Endothelial cell of umbilical vein (primary cell): ENCODE measurements around the gene DPY19L3. TPM values are rescaled to one million over a fixed set of nuclear protein-coding genes. Genes with fewer than 3 reads are reported as not detected.

Experiments used
- BruUV-seq: library from RNA; stranded (reverse); fragments of 400-500 nt; replicated peaks from 2 replicates; lab custom pipeline; 2021; lab: Mats Ljungman, UMichigan
- CTCF ChIA-PET: fragments of 300-600, 350-600 bp; sonication (Branson Sonifier 250); formaldehyde crosslinking; loops from one replicate; lab custom pipeline; 2021; ENCODE audit warnings: antibody characterized with exemption, inconsistent platforms; lab: Charles Lee
- POLR2A ChIA-PET: fragments of 300-600, 350-600 bp; sonication (Branson Sonifier 250); formaldehyde crosslinking; loops from one replicate; lab custom pipeline; 2021; ENCODE audit warnings: antibody characterized with exemption, inconsistent platforms; lab: Charles Lee
- DNase-seq: peaks from one replicate; pipeline ENCODE4 v3.0.0-alpha.2; 2011; ENCODE audit warnings: low read depth, low spot score
- FAIRE-seq: peaks from 2 replicates; lab custom pipeline; 2011; peaks lifted over from hg19 to GRCh38; lab: Jason Lieb, UNC
- H2AFZ ChIP-seq: 2 replicates; pipeline ENCODE4 v1.6.0; 2012; ENCODE audit warnings: low read depth, low read length, control low read depth, inconsistent platforms
- H3K27ac ChIP-seq: 2 replicates; pipeline ENCODE4 v1.5.1; 2011; ENCODE audit warnings: low read depth, mild to moderate bottlenecking, control low read depth, low read length, moderate library complexity; ENCODE audit not compliant: insufficient read depth
- H3K27me3 ChIP-seq, 2 experiments: 2 replicates each; pipeline versions ENCODE4 v1.6.0 to v1.6.1; 2011; ENCODE audit warnings: low read length in 2 of 2, mixed read lengths in 1 of 2; ENCODE audit not compliant: control insufficient read depth in 2 of 2, insufficient read depth in 2 of 2
- H3K36me3 ChIP-seq, 2 experiments: 2 replicates in 1 of 2; 3 replicates in 1 of 2; pipeline ENCODE4 v1.5.1; 2011; ENCODE audit warnings: low read length in 2 of 2, mild to moderate bottlenecking in 1 of 2, moderate library complexity in 1 of 2; ENCODE audit not compliant: control insufficient read depth in 2 of 2, insufficient read depth in 2 of 2; ENCODE audit errors: extremely low read depth in 1 of 2
- H3K4me1 ChIP-seq: 3 replicates; pipeline ENCODE4 v1.5.1; 2011; ENCODE audit warnings: mild to moderate bottlenecking, low read length; ENCODE audit not compliant: control insufficient read depth, insufficient read depth; ENCODE audit errors: extremely low read depth
- H3K4me2 ChIP-seq: 2 replicates; pipeline ENCODE4 v1.6.1; 2011; ENCODE audit warnings: low read length, control low read depth, mixed read lengths; ENCODE audit not compliant: insufficient read depth
- H3K4me3 ChIP-seq, 3 experiments: fragments of 200-600 bp in 1 of 3; sonication (generic), shearing (Covaris generic) in 1 of 3; replicated peaks in 1 of 3; 2 replicates each; pipeline ENCODE4 v1.5.1; 2011 to 2016; ENCODE audit warnings: control low read depth in 3 of 3, low read length in 3 of 3, mild to moderate bottlenecking in 2 of 3, inconsistent platforms in 1 of 3, low read depth in 1 of 3, moderate library complexity in 1 of 3; ENCODE audit not compliant: insufficient read depth in 1 of 3
- H3K79me2 ChIP-seq: 2 replicates; pipeline ENCODE4 v1.6.0; 2012; ENCODE audit warnings: low read length, inconsistent platforms; ENCODE audit not compliant: control insufficient read depth, insufficient read depth
- H3K9ac ChIP-seq: replicated peaks from 2 replicates; pipeline ENCODE3; 2011; ENCODE audit warnings: low read length, control low read depth; ENCODE audit not compliant: insufficient read depth; ENCODE audit errors: extremely low read depth
- H3K9me1 ChIP-seq: replicated peaks from 3 replicates; pipeline ENCODE4 v1.6.0; 2011; ENCODE audit warnings: mild to moderate bottlenecking, low read length; ENCODE audit not compliant: control insufficient read depth, insufficient read depth; ENCODE audit errors: extremely low read depth
- H3K9me3 ChIP-seq: replicated peaks from 2 replicates; pipeline ENCODE4 v1.5.1; 2012; ENCODE audit warnings: low read length, inconsistent platforms; ENCODE audit not compliant: control insufficient read depth, insufficient read depth
- H4K20me1 ChIP-seq: replicated peaks from 2 replicates; pipeline ENCODE3; 2011; ENCODE audit warnings: mild to moderate bottlenecking, low read length; ENCODE audit not compliant: control insufficient read depth, insufficient read depth; ENCODE audit errors: extremely low read depth
- CTCF ChIP-seq, 2 donors: IDR thresholded peaks; 1 replicate in 1 of 2; 2 replicates in 1 of 2; pipeline ENCODE4 v1.5.1; 2011; ENCODE audit warnings: low read length in 2 of 2, mild to moderate bottlenecking in 2 of 2, moderate library complexity in 2 of 2, control low read depth in 1 of 2, inconsistent platforms in 1 of 2, low read depth in 1 of 2; ENCODE audit not compliant: insufficient read depth in 1 of 2; ENCODE audit errors: extremely low read depth in 1 of 2
- EZH2 ChIP-seq: IDR thresholded peaks from 2 replicates; pipeline ENCODE4 v1.6.1; 2012; ENCODE audit warnings: borderline replicate concordance, low read depth, mild to moderate bottlenecking, moderate library complexity, low read length, inconsistent platforms; ENCODE audit not compliant: severe bottlenecking
- FOS ChIP-seq: IDR thresholded peaks from 2 replicates; pipeline ENCODE4 v1.6.1; 2011; ENCODE audit warnings: mild to moderate bottlenecking, low read length, moderate library complexity, borderline replicate concordance; ENCODE audit not compliant: insufficient read depth
- GATA2 ChIP-seq: IDR thresholded peaks from 2 replicates; pipeline ENCODE4 v1.7.0; 2011; ENCODE audit warnings: low read depth, mild to moderate bottlenecking, moderate library complexity, mixed read lengths, low read length; ENCODE audit not compliant: insufficient read length, insufficient read depth
- JUN ChIP-seq: IDR thresholded peaks from 2 replicates; pipeline ENCODE4 v1.6.1; 2011; ENCODE audit warnings: borderline replicate concordance, low read depth; ENCODE audit not compliant: insufficient read length, insufficient read depth
- MAX ChIP-seq: IDR thresholded peaks from 2 replicates; pipeline ENCODE4 v1.6.1; 2011; ENCODE audit not compliant: insufficient read depth, insufficient read length
- MYC ChIP-seq: IDR thresholded peaks from one replicate; pipeline ENCODE4 v1.6.1; 2011; ENCODE audit warnings: mild to moderate bottlenecking, low read depth, low read length
- POLR2A ChIP-seq: IDR thresholded peaks from 2 replicates; pipeline ENCODE4 v1.6.1; 2012; ENCODE audit warnings: low read depth, mild to moderate bottlenecking, control low read depth, low read length
- POLR2AphosphoS5 ChIP-seq: IDR thresholded peaks from 2 replicates; pipeline ENCODE4 v1.6.1; 2012; ENCODE audit warnings: low read depth, mild to moderate bottlenecking, control low read depth, low read length, moderate library complexity; ENCODE audit not compliant: insufficient read depth
- dilution Hi-C: fragments of 300-500 bp; cut with MboI; formaldehyde crosslinking; loops from one replicate; pipeline ENCODE4 v1.15.0; 2019; ENCODE audit warnings: low sequenced_read_pairs; ENCODE audit not compliant: extremely low pct_ligation_motif_present
- intact Hi-C: fragments of 100-400 bp; cut with micrococcal nuclease; formaldehyde crosslinking; loops from one replicate; pipeline ENCODE4 v1.10.0; 2022
- polyA plus RNA-seq, 4 experiments: library from polyadenylated mRNA; depleted of rRNA in 3 of 4; stranded (reverse) in 3 of 4; unstranded in 1 of 4; fragments of >200 nt; gene quantifications; 2 replicates each; pipeline versions ENCODE4 v1.2.1 to v1.2.3, GENCODE V29; 2011 to 2012; ENCODE audit warnings: missing spikeins in 1 of 4
- total RNA-seq: library from RNA; stranded (reverse); gene quantifications from 2 replicates; pipeline ENCODE4 v1.2.3, GENCODE V29; 2021

The DPY19L3 gene
- total and polyA plus RNA-seq, 2 donors (not counting 3 experiments of a cell fraction or from before 2014, with no cell fraction given), result 36.1 to 39.5 TPM

GRCh38 chr19:32471811-32472210 is 66.2 kb downstream of the DPY19L3 start:
- DNase-seq, result no peak
- no peaks in the 10 kb centered on the region for H3K4me1 ChIP-seq
- no peaks in the 10 kb centered on the region for H3K27me3 ChIP-seq
- H2AFZ ChIP-seq, result no peak overlapping the region
- TF ChIP-seq MAX (no peak), MYC (no peak), FOS (no peak), CTCF (IDR thresholded peaks at IDR 0.05; ENCODE audit: extremely low read depth in 1 of 2, insufficient read depth in 1 of 2, low read depth in 1 of 2, low read length in 2 of 2) (no peak), POLR2AphosphoS5 (no peak), JUN (no peak), GATA2 (no peak), POLR2A (no peak), EZH2 (no peak)
- dilution Hi-C loops, result no loop called here
- no peak overlapping the region for H3K4me2 ChIP-seq
- no TSS peak for BruUV-seq
- ChIA-PET POLR2A (no interaction called here), CTCF (no interaction called here)
- FAIRE-seq, result no peak
- intact Hi-C loops, result no loop called here
- H3K9me1 ChIP-seq, result no peaks in the 10 kb centered on the region
- H3K79me2 ChIP-seq, result no peaks in the 10 kb centered on the region
- peaks cover 0 to 4% of the 10 kb centered on the region in 2 experiments for H3K36me3 ChIP-seq
- no peak overlapping the region for H3K9ac ChIP-seq
- no peaks in the 10 kb centered on the region for H4K20me1 ChIP-seq
- no peaks in the 10 kb centered on the region for H3K9me3 ChIP-seq
- no peak overlapping the region for H3K27ac ChIP-seq
- H3K4me3 ChIP-seq, result no peak overlapping the region
